ENCODE data around the gene NSD1. TPM values are rescaled to one million over a fixed set of nuclear protein-coding genes. Genes with fewer than 3 reads are reported as not detected.
A peak's percentile ranks its signal among the peaks of the same experiment; 100 is the strongest.

NSD1 gene
- total RNA-seq, 2 experiments from 2014 or later: 83.2 to 92.9 TPM

- Mint-ChIP-seq H3K4me1 (no peaks in the 10 kb centered on the region), H3K27me3 (peaks cover 3% of the 10 kb centered on the region), H3K36me3 (ENCODE audit: low read depth) (no peaks in the 10 kb centered on the region), H3K27ac (no peak overlapping the region), H3K9me3 (no peaks in the 10 kb centered on the region), H3K4me3 (no peak overlapping the region)
- no peak for DNase-seq
- ChIA-PET CTCF (interaction anchor here (2.0 kb wide), 1 partner anchor 443 kb away, joined by 4 read pairs; no protein-coding TSS in a partner anchor), POLR2A (no interaction called here)
Observed at GRCh38 chr5:177103523-177104253, 29.9 kb upstream of the NSD1 start.

GRCh38 chr5:177105691-177106476 is 27.7 kb upstream of the NSD1 start:
- ChIA-PET CTCF (interaction anchor here (0.6 to 2.0 kb wide), 2 partner anchors 381 to 445 kb away, joined by 3 to 4 read pairs; no protein-coding TSS in a partner anchor), POLR2A (no interaction called here)
- H3K27me3 Mint-ChIP-seq: peaks cover 2% of the 10 kb centered on the region
- H3K27ac Mint-ChIP-seq: no peak overlapping the region
- no peaks in the 10 kb centered on the region for H3K4me1 Mint-ChIP-seq
- no peak for DNase-seq
- no peaks in the 10 kb centered on the region for H3K9me3 Mint-ChIP-seq
- H3K4me3 Mint-ChIP-seq: no peak overlapping the region
- H3K36me3 Mint-ChIP-seq (ENCODE audit: low read depth): no peaks in the 10 kb centered on the region

GRCh38 chr5:177107159-177107558 is 26.4 kb upstream of the NSD1 start:
- DNase-seq: no peak
- Mint-ChIP-seq H3K9me3 (no peaks in the 10 kb centered on the region), H3K4me1 (peaks cover 4% of the 10 kb centered on the region), H3K27ac (no peak overlapping the region), H3K4me3 (no peak overlapping the region), H3K36me3 (ENCODE audit: low read depth) (no peaks in the 10 kb centered on the region), H3K27me3 (peaks cover 2% of the 10 kb centered on the region)
- CTCF ChIA-PET: interaction anchor here (0.7 to 1.3 kb wide), 4 partner anchors 21 to 503 kb away, joined by 3 to 4 read pairs (median 3); partner anchors contain the start of gene FGFR4
- POLR2A ChIA-PET: no interaction called here

- no peaks in the 10 kb centered on the region for H3K36me3 Mint-ChIP-seq (ENCODE audit: low read depth)
- peaks cover 17% of the 10 kb centered on the region for H3K4me1 Mint-ChIP-seq
- no peak overlapping the region for H3K4me3 Mint-ChIP-seq
- H3K27ac Mint-ChIP-seq: no peak overlapping the region
- no peaks in the 10 kb centered on the region for H3K27me3 Mint-ChIP-seq
- POLR2A ChIA-PET: no interaction called here
- CTCF ChIA-PET: interaction anchor here (1.1 kb wide), 1 partner anchor 338 kb away, joined by 3 read pairs; no protein-coding TSS in a partner anchor
- H3K9me3 Mint-ChIP-seq: no peaks in the 10 kb centered on the region
- DNase-seq: no peak
Observed at GRCh38 chr5:177109810-177110209, 23.8 kb upstream of the NSD1 start.

- DNase-seq: peak; percentile 63
- Mint-ChIP-seq H3K4me1 (peaks cover 31% of the 10 kb centered on the region), H3K4me3 (no peak overlapping the region), H3K9me3 (no peaks in the 10 kb centered on the region), H3K36me3 (ENCODE audit: low read depth) (no peaks in the 10 kb centered on the region), H3K27me3 (no peaks in the 10 kb centered on the region), H3K27ac (no peak overlapping the region)
- CTCF ChIA-PET: interaction anchor here (0.6 to 4.8 kb wide), 10 partner anchors 9 to 451 kb away, joined by 3 to 27 read pairs (median 3); partner anchors contain the start of gene FGFR4
- POLR2A ChIA-PET: no interaction called here
Observed at GRCh38 chr5:177111720-177112394, 21.7 kb upstream of the NSD1 start.

- Mint-ChIP-seq H3K4me1 (peaks cover 37% of the 10 kb centered on the region), H3K9me3 (no peaks in the 10 kb centered on the region), H3K27me3 (no peaks in the 10 kb centered on the region), H3K36me3 (ENCODE audit: low read depth) (no peaks in the 10 kb centered on the region), H3K4me3 (no peak overlapping the region), H3K27ac (no peak overlapping the region)
- POLR2A ChIA-PET: no interaction called here
- CTCF ChIA-PET: interaction anchor here (0.6 to 4.8 kb wide), 31 partner anchors 10 to 454 kb away, joined by 3 to 27 read pairs (median 4); partner anchors contain the start of genes FGFR4, MXD3 and NSD1
- DNase-seq: no peak
Observed at GRCh38 chr5:177112589-177113220, 20.9 kb upstream of the NSD1 start.

GRCh38 chr5:177113566-177114424 is 19.8 kb upstream of the NSD1 start:
- H3K4me1 Mint-ChIP-seq: peaks cover 37% of the 10 kb centered on the region
- no peaks in the 10 kb centered on the region for H3K9me3 Mint-ChIP-seq
- peak overlapping the region; percentile 68 for H3K27ac Mint-ChIP-seq
- peak; percentile 81 for DNase-seq
- H3K4me3 Mint-ChIP-seq: no peak overlapping the region
- no peaks in the 10 kb centered on the region for H3K27me3 Mint-ChIP-seq
- no peaks in the 10 kb centered on the region for H3K36me3 Mint-ChIP-seq (ENCODE audit: low read depth)
- ChIA-PET CTCF (interaction anchor here (0.5 to 4.8 kb wide), 44 partner anchors 8 to 455 kb away, joined by 3 to 27 read pairs (median 4); partner anchors contain the start of genes FGFR4, MXD3, NSD1 and PRELID1), POLR2A (no interaction called here)

- no peak overlapping the region for H3K4me3 Mint-ChIP-seq
- peaks cover 34% of the 10 kb centered on the region for H3K4me1 Mint-ChIP-seq
- no peaks in the 10 kb centered on the region for H3K27me3 Mint-ChIP-seq
- no peaks in the 10 kb centered on the region for H3K36me3 Mint-ChIP-seq (ENCODE audit: low read depth)
- peak overlapping the region; percentile 82 for H3K27ac Mint-ChIP-seq
- ChIA-PET CTCF (interaction anchor here (1.5 kb wide), 1 partner anchor 10 kb away, joined by 9 read pairs; no protein-coding TSS in a partner anchor), POLR2A (no interaction called here)
- peak; percentile 83 for DNase-seq
- H3K9me3 Mint-ChIP-seq: no peaks in the 10 kb centered on the region
Observed at GRCh38 chr5:177116631-177117373, 16.8 kb upstream of the NSD1 start.

- Mint-ChIP-seq H3K4me1 (peaks cover 33% of the 10 kb centered on the region), H3K9me3 (no peaks in the 10 kb centered on the region), H3K36me3 (ENCODE audit: low read depth) (no peaks in the 10 kb centered on the region), H3K27me3 (peaks cover 1% of the 10 kb centered on the region), H3K27ac (peak overlapping the region; percentile 82), H3K4me3 (no peak overlapping the region)
- CTCF ChIA-PET: interaction anchor here (1.1 to 1.5 kb wide), 2 partner anchors 9 to 30 kb away, joined by 3 to 9 read pairs; partner anchors contain the start of gene FGFR4
- POLR2A ChIA-PET: no interaction called here
- no peak for DNase-seq
Observed at GRCh38 chr5:177117441-177118045, 16.0 kb upstream of the NSD1 start.

- DNase-seq: no peak
- Mint-ChIP-seq H3K4me1 (peaks cover 2% of the 10 kb centered on the region), H3K4me3 (no peak overlapping the region), H3K9me3 (no peaks in the 10 kb centered on the region), H3K27ac (no peak overlapping the region), H3K27me3 (peaks cover 3% of the 10 kb centered on the region), H3K36me3 (ENCODE audit: low read depth) (no peaks in the 10 kb centered on the region)
- ChIA-PET CTCF (interaction anchor here (1.2 to 1.3 kb wide), 3 partner anchors 9 to 465 kb away, joined by 3 to 4 read pairs (median 4); no protein-coding TSS in a partner anchor), POLR2A (no interaction called here)
Observed at GRCh38 chr5:177122566-177122965, 11.0 kb upstream of the NSD1 start.

Data from activated CD4-positive, alpha-beta T cell treated with anti-CD3 and anti-CD28 coated beads, Interleukin-2, amount 10 ng/mL, durations not matched to agents 7 days and 5 days (primary cell).